GM18517 (cell line): ENCODE results near the gene ITPK1.

ENCODE experiments used
- ATAC-seq: cut with Tn5 transposase; IDR thresholded peaks from one replicate; pipeline ENCODE4 v1.9.1; 2021; ENCODE audit warnings: mild to moderate bottlenecking, moderate library complexity; ENCODE audit not compliant: unreplicated experiment

ITPK1 gene

DNA sequence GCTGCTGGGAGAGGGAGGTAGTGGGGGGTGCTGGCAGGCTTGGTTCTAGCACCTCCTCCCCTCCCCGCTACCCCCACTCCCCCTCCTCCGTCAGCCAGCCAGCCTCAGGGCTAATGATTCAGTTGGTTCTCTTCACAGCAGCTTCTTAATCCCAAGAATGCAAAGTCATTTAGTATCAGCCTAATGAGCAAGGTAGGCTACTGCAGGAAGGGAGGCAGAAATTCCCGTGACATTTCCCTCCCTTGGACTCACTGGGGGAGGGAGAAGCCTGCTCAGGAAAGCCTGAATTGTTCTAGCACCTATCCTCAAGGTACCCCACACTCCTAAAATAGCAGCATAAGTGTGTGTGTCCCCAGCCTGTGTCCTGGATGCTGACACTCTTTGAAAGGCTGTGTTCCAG, 29.8 kb downstream of the ITPK1 start:
- no peak for ATAC-seq

DNA sequence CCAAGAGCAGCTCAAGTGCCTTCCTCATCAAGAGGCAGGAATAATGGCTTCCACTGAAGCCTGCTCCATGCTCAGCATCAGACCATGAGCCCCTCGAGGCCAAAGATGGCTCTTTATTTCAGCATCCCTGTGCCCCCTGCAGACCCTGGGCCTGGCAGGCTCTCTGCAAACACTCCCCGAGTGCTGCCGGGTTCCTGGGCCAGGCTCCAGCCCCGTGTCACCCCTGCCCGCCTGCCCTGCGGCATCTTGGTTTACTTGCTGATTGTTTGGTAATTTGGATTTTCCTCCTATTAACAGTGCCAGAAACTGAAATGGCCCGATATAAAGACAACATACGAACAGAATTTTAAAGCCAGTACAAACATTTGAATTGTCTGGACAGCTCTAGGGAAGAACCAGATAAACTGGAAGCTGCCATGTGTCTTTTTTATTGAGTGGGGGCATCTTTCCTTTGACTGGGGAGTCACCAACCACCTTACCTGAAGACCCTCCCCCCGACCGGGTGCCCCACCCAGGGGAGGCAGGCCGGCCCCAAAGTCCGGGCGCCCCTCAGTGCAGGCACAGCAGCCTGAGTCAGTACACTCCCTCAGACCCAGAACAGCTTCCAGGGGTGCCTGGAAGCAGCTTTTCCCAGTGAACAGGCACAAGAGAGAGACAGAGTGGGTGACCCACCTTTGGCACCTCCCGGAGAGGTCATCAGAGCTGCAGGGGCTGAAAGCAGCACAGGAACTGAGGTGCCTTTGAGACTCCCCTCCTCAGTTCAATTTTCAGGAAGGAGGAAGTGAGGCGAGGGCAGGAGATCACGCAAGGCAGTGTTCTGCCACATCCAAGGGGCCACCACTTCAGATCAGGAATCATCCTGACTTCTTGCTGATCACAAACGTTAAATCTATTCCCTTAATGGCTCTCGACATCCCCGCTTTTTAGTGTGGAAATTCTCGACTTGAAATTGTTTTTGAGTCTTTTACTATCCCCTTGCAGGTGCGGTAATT, 30.6 kb downstream of the ITPK1 start:
- ATAC-seq: no peak

DNA sequence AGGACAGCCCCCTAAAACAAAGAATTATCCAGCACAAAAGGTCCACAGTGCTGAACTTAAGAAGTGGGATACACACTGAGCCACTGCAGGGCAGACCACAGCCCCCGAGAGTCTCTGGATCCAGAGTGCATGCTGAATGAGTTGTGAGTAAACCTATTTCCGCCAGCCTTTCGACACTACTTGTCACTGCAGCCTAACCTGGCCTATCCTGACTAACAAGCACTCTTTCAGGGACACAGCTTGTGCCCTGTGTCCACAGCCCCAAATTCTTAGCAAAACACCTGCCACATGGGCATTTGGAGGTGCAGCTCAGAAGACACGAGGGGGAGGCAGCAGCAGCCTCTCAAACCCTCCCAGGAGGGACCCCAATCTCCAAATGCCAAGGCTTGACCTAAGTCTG, 31.3 kb downstream of the ITPK1 start:
- no peak for ATAC-seq

DNA sequence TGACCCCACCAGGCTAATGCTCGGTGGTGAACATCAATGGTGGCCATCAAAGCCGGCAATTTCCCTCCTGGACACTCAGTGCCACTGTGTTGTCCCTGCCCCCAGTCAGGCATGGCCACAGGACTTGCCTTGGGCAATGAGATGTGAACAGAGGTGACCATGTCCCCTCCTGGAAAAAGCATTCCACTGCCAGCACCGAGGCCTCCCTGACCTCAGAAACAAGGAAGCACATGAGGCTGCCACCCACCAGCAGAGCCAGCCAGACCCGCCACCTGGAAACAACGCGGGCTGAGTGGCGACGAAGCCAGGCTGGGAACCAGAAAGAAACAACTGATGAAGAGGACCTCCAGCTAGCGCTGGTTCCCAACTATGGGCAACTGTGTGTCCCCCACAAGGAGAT, 31.8 kb downstream of the ITPK1 start:
- ATAC-seq: no peak

- no peak for ATAC-seq
Measured at GRCh38 chr14:93082576-93083001, 33.1 kb downstream of the ITPK1 start.

DNA sequence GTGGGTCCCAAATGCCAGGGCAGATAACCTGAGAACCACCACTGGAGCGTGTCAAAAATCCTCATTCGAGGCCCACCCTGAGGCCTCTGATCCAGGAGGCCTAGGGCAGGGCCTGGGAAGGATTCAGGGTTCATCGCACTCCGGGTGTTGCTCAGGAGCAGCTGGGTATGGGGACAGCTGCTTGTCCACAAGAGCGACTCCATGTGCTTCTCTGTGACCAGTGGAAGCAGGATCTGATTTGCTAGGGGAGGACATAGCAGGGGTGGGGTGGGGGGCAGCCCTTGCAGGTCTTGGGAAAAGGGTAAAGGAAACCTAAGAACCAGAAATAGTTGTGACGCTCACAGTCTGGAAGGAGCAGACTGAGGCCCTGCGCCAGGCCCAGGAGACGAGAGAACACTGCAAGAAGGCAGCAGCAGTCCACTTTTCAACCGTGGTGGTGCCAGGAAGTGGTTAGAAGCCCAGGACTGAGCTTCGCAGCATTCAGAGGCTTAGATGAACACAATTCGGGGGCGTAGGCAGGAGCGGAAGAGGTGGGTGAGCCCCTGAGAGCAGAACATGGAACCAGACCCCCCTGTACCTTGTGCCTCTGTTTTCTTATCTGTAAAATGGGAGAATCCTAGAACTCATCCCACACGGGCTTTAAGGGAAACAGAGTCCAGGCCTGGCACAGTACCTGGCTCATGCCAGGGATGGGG, 33.7 kb downstream of the ITPK1 start:
- no peak for ATAC-seq

DNA sequence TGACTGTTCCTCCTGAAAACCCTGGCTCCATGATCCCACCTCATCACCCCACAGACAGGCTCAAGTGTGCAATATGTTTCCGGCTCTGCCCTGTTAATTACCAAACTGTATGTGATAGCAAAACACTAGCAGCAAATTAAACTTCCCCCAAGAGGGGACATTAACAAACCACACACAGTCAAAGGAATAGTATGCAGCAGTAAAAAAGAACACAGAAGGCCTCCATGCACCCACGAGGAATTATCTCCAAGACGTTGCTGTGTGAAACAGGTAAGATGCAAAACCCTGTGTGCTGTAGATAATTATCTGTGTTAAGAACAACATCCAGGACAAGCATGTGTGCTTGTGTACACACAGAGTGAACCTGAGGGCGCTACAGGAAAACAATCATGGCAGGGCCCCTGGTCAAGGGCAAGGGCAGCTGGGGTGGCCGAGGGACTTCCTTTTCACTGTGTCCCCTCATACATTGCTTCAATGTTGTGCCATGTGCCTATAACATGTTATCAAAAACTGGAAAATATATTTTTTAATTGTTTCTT, 35.8 kb downstream of the ITPK1 start:
- no peak for ATAC-seq

GRCh38 chr14:93079321-93079720, 36.4 kb downstream of the ITPK1 start:
- ATAC-seq: no peak

DNA sequence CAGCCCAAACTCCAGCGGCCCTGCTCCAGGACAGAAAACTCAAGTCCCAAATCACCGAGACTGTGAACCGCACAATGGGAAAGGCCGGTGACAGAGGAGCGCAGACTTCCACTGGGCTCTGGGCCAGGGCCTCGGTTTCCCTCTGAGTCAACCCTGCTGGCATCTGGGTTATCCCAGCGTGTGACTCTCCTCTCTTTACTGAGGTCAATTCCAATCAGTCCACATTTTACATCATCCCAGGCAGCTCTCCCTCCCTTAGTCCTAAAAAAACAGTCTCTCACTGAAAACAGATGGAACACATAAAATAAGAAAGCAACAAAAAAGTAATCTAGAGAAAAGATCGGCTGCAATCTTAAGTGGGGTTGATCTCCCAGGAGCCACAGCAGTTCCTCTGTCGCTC, 36.9 kb downstream of the ITPK1 start:
- ATAC-seq: no peak

DNA sequence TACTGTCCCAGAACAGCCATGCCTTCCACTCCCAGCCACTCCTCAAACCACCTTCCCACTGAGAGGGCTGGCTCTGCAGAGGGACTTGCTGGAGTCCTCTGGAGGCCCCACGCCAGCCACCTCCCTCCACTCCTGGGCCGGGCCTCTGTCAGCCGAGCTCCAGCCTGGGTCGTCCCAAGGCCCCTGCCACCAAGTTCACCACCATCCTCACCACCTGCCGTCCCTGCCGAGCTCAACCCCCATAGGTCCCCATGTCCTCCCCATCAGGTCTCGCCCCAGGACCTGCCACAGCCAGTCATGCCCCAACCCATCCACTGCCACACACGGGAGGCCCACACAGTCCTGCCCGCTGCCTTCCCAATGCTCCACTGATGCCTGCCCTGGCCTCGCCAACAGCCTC, 39.0 kb downstream of the ITPK1 start:
- no peak for ATAC-seq

DNA sequence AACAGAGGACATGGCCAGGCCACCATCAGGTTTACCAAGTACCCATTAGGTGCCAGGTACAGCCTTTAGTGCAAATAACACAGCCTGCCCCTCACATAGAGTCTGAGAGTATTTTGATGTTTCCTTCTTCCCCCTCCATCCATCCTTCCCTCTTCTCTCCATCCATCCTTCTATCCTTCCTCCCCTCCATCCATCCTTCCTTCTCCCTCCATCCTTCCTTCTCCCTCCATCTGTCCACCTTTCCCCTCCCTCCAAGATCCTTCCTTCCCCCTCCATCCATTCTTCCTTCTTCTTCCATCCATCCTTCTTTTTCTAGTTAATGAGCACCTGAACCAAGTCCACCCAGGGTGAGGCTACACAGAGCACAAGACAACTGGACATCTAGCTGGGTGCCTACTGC, 39.8 kb downstream of the ITPK1 start:
- ATAC-seq: no peak

- ATAC-seq: no peak
Measured at GRCh38 chr14:93073910-93074769, 41.6 kb downstream of the ITPK1 start.

DNA sequence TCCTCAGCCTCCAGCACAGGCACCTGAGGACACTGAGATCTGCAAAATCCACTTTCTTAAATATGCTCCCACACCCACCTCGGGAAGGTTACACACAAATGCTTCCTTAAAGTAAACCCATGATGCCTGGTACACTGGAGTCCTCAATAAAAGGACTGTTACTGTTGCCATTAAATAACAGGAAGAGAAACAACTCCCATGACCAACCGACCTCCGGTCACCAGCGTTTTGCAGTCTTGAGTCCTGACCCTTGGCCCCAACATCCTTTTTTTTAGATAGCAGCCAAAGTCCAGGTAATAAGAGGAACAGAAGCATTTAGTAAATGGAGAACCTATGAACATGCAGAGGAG, 42.4 kb downstream of the ITPK1 start:
- ATAC-seq: no peak

- no peak for ATAC-seq
Measured at GRCh38 chr14:93072659-93073357, 42.9 kb downstream of the ITPK1 start.

- ATAC-seq: no peak
Measured at GRCh38 chr14:93068711-93069110, 47.0 kb downstream of the ITPK1 start.

- no peak for ATAC-seq
Measured at GRCh38 chr14:93067088-93067487, 48.6 kb downstream of the ITPK1 start.

DNA sequence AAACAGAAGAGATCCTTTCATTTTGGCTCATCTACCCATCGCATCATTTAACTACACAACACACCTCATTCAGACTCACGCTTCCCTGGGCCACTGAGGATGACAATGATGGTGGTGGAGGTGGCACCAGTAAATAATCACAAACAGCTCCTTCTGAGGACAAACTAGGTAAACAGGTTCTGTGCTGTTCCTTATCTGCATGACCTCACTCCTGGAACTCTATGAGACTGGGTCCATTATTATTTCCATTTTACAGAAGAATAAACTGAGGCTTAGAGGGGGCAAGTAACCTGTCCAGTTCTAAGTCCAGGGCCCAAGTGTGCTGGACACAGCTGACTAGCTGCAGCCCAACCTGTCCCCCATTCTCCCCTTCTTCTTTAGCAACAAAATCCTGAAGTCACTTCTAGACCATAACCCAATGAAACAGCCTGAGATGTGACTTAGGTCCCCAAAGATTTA, 50.4 kb downstream of the ITPK1 start:
- ATAC-seq: no peak

DNA sequence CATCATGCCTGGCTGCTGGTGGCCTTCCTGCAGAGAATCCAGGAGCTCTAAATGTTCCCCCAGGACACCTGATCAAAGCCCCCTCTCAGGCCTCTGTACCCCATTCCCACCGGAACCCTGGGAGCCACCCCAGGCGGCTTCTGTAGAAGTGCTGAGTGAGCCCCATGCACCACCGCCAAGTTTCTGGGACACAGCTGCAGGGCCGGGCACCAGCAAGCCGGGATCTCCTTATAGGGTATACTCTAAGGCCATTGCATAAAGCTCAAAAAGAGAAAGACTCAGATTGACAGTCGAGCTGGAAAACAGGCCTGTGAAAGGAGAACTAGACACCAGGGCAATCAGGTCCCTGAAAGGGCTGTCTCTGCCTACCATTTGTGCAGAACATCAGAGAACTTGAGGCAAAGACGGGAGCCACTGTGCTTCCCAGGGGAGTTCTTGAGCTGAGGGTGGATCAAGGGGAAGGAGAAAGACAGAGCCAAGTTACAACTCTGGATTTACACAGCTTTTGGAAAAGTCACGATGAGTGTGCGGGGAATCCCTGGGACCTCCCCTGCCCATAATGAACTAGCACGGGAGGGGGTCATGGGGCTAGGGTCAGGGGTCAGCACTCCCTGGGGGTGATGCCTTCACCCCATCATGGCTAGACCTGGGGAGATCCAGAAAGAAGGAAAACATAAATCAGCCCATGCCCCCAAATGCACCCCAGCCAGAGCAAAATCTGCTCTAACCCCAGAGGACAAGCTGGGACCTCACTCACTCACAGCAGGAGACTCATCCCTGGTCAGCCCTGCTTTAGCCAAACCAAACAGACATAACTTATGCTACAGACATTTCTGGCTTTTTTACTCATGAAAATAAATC, 51.1 kb downstream of the ITPK1 start:
- no peak for ATAC-seq

- ATAC-seq: no peak
Measured at GRCh38 chr14:93063393-93063792, 52.3 kb downstream of the ITPK1 start.
